MM.1S (cell line): ENCODE results near the gene LCP2.

Source experiments
- DNase-seq: peaks from one replicate; pipeline ENCODE4 v3.0.0-alpha.2; 2015
- H2AFZ ChIP-seq: fragments of 300-600 bp; sonication (generic); 2 replicates; pipeline ENCODE4 v1.6.0; 2016; ENCODE audit warnings: antibody characterized with exemption, low read length
- H3F3A ChIP-seq: fragments of 300-600 bp; sonication (generic); 2 replicates; pipeline ENCODE4 v1.6.1; 2016; ENCODE audit warnings: mild to moderate bottlenecking, antibody characterized with exemption, low read length, moderate library complexity, mixed read lengths; ENCODE audit not compliant: insufficient read depth
- H3K27ac ChIP-seq: fragments of 300-600 bp; sonication (generic); 2 replicates; pipeline ENCODE4 v1.5.1; 2016; ENCODE audit warnings: mild to moderate bottlenecking, low read length
- H3K27me3 ChIP-seq: fragments of 300-600 bp; sonication (generic); replicated peaks from 2 replicates; pipeline ENCODE4 v1.6.0; 2016; ENCODE audit warnings: low read length; ENCODE audit not compliant: insufficient read depth
- H3K36me3 ChIP-seq: fragments of 300-600 bp; sonication (generic); replicated peaks from 2 replicates; pipeline ENCODE4 v1.6.1; 2016; ENCODE audit warnings: mild to moderate bottlenecking, low read length, mixed read lengths; ENCODE audit not compliant: insufficient read depth
- H3K4me1 ChIP-seq: fragments of 300-600 bp; sonication (generic); 2 replicates; pipeline ENCODE4 v1.6.1; 2016; ENCODE audit warnings: low read length, mixed read lengths
- H3K4me2 ChIP-seq: fragments of 300-600 bp; sonication (generic); 2 replicates; pipeline ENCODE4 v1.6.0; 2016; ENCODE audit warnings: low read depth, low read length
- H3K4me3 ChIP-seq: fragments of 300-600 bp; sonication (generic); 2 replicates; pipeline ENCODE4 v1.5.1; 2016; ENCODE audit warnings: low read length, mixed read lengths
- H3K79me2 ChIP-seq: fragments of 300-600 bp; sonication (generic); 2 replicates; pipeline ENCODE4 v1.6.1; 2016; ENCODE audit warnings: mixed run types, low read length, mixed read lengths
- H3K9ac ChIP-seq: fragments of 300-600 bp; sonication (generic); 2 replicates; pipeline ENCODE4 v1.6.1; 2016; ENCODE audit warnings: low read length, mixed read lengths
- H3K9me2 ChIP-seq: fragments of 300-600 bp; sonication (generic); replicated peaks from 2 replicates; pipeline ENCODE4 v1.6.1; 2016; ENCODE audit warnings: mild to moderate bottlenecking, low read length, mixed read lengths; ENCODE audit not compliant: insufficient read depth
- H3K9me3 ChIP-seq: fragments of 300-600 bp; sonication (generic); replicated peaks from 2 replicates; pipeline ENCODE4 v1.6.1; 2016; ENCODE audit warnings: mild to moderate bottlenecking, low read length, mixed read lengths; ENCODE audit not compliant: insufficient read depth
- H4K20me1 ChIP-seq: fragments of 300-600 bp; sonication (generic); 2 replicates; pipeline ENCODE4 v1.6.1; 2016; ENCODE audit warnings: mild to moderate bottlenecking, low read length, moderate library complexity, mixed read lengths; ENCODE audit not compliant: insufficient read depth
- EZH2 ChIP-seq: fragments of 300-600 bp; sonication (generic); optimal IDR thresholded peaks from 2 replicates; pipeline ENCODE3; 2017; ENCODE audit warnings: low read depth, mild to moderate bottlenecking, antibody characterized with exemption, low read length, mixed read lengths
- EZH2phosphoT487 ChIP-seq: fragments of 300-600 bp; sonication (generic); IDR thresholded peaks from 2 replicates; pipeline ENCODE4 v1.6.1; 2018; ENCODE audit warnings: antibody characterized with exemption, low read length
- TF ChIP-seq, protein P1 (sequence below): fragments of 300-600 bp; sonication (generic); IDR thresholded peaks from 2 replicates; pipeline ENCODE4 v1.5.1; 2016; ENCODE audit warnings: antibody characterized with exemption, low read length, mixed read lengths

LCP2 gene

DNA sequence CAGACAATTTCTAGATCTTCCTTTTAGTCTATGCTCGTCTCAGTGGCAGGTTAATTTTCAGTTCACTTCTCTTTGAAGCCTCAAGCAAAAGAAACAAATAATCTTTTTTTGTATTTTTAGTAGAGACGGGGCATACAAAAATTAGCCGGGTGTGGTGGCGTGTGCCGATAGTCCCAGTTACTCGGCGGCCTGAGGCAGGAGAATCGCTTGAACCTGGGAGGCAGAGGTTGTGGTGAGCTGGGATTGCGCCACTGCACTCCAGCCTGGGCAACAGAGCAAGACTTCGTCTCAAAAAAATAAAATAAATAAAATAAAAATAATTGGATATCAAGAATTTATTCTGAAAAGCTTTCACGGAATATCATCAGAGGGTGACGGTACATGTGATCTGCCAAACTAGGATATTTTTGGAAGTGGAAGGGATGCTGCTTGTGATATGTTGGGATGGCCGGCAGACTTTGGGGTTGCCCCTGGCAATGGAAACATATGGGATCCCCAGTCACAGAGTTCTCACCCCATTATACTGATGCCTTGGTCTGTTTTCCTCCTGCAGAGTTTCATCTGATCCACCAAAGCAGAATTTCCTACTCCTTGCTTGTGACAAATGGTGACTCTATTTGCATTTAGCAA lies 7.6 kb upstream of the LCP2 start:
- H3K27ac ChIP-seq = no peak overlapping the region
- H4K20me1 ChIP-seq = no peaks in the 10 kb centered on the region
- H3K36me3 ChIP-seq = no peaks in the 10 kb centered on the region
- TF ChIP-seq EZH2phosphoT487 = no peak
- TF ChIP-seq, protein P1, sequence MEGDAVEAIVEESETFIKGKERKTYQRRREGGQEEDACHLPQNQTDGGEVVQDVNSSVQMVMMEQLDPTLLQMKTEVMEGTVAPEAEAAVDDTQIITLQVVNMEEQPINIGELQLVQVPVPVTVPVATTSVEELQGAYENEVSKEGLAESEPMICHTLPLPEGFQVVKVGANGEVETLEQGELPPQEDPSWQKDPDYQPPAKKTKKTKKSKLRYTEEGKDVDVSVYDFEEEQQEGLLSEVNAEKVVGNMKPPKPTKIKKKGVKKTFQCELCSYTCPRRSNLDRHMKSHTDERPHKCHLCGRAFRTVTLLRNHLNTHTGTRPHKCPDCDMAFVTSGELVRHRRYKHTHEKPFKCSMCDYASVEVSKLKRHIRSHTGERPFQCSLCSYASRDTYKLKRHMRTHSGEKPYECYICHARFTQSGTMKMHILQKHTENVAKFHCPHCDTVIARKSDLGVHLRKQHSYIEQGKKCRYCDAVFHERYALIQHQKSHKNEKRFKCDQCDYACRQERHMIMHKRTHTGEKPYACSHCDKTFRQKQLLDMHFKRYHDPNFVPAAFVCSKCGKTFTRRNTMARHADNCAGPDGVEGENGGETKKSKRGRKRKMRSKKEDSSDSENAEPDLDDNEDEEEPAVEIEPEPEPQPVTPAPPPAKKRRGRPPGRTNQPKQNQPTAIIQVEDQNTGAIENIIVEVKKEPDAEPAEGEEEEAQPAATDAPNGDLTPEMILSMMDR = no peak
- no peak for TF ChIP-seq EZH2
- H3K9me3 ChIP-seq = no peaks in the 10 kb centered on the region
- H3K4me1 ChIP-seq = peaks cover 19% of the 10 kb centered on the region
- H2AFZ ChIP-seq = no peak overlapping the region
- H3K4me2 ChIP-seq = no peak overlapping the region
- no peaks in the 10 kb centered on the region for H3K79me2 ChIP-seq
- no peak overlapping the region for H3K9ac ChIP-seq
- H3K4me3 ChIP-seq = no peak overlapping the region
- no peaks in the 10 kb centered on the region for H3K27me3 ChIP-seq
- H3F3A ChIP-seq = no peaks in the 10 kb centered on the region
- no peak for DNase-seq
- H3K9me2 ChIP-seq = no peaks in the 10 kb centered on the region

DNA sequence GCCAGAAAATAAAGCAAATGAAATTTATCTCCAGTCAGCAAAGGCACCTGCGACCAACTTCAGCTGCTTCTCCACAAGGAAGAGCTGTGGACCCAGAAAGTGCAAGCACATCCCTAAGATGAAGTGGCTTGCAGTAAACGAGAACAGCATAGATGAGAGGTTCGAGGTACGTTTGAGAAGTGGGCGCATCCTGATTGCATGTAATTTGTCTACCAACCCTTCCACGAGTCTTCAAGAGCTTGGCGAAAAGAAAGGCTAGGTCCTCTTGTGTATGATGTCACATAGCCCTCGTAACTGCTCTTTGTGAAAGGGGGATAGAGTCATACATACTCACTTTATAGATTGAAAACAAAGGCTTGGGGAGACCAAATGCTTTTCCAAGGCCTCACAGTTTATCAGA lies 6.0 kb upstream of the LCP2 start:
- no peaks in the 10 kb centered on the region for H3K9me3 ChIP-seq
- H3K4me1 ChIP-seq = peaks cover 23% of the 10 kb centered on the region
- H4K20me1 ChIP-seq = no peaks in the 10 kb centered on the region
- H3K27me3 ChIP-seq = no peaks in the 10 kb centered on the region
- no peaks in the 10 kb centered on the region for H3K36me3 ChIP-seq
- no peaks in the 10 kb centered on the region for H3F3A ChIP-seq
- no peaks in the 10 kb centered on the region for H3K9me2 ChIP-seq
- peak overlapping the region; percentile 7; the same call in 1 of the 2 replicates for H3K4me3 ChIP-seq
- H3K79me2 ChIP-seq = no peaks in the 10 kb centered on the region
- peak; percentile 23 for DNase-seq
- peak overlapping the region; percentile 23; the same call in 1 of the 2 replicates for H3K27ac ChIP-seq
- peak overlapping the region; percentile 41 for H2AFZ ChIP-seq
- no peak overlapping the region for H3K9ac ChIP-seq
- TF ChIP-seq EZH2phosphoT487 (no peak), EZH2 (no peak)
- TF ChIP-seq, protein P1 = no peak
- peak overlapping the region; percentile 35 for H3K4me2 ChIP-seq

DNA sequence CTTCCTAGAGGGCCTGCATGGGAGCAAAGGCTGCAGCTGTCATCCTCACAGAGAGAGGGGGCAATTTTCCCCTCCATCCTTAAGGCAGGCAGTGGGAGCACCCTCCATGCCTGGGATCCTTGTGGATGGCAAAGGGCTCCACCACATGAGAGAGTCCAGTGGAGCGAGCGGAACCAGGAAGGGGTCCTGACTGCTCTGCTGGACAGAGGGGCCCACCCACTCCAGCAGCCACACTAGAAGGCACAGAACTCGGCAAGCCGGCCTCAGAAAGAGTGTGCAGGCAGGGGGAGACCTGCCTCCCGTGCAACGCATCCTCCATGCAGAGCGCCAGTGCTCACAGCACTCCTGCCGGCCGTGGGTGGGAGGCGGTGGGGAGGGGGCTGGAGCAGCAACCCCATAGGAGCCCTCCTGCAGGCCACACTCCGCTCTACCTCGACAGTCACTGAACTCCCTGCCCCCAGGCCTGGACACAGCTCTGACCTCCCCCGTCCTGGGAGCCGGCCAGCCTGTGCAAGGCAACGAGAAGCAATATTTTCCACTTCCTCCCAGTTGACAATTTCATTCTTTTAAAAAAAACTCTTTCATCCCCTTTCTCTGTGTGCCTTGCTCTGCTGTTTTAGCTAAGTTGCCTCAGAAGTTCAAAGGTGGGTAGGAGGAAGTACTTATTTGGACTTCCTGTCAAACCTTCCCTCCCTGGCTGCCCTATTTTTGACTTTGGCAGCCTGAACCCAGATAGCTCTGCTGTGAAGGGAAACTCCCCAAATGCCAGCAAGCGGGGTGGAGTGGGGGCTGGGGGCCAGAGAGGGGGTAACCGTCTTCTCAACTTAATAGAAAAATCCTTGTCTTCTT lies 5.3 kb upstream of the LCP2 start:
- DNase-seq = peak; percentile 89
- H3K9ac ChIP-seq = no peak overlapping the region
- H3K9me2 ChIP-seq = no peaks in the 10 kb centered on the region
- H3K27ac ChIP-seq = peak overlapping the region; percentile 46; the same call in 1 of the 2 replicates
- no peaks in the 10 kb centered on the region for H3K27me3 ChIP-seq
- no peaks in the 10 kb centered on the region for H3K36me3 ChIP-seq
- peaks cover 29% of the 10 kb centered on the region for H3K4me1 ChIP-seq
- peak overlapping the region; percentile 35 for H3K4me2 ChIP-seq
- peak overlapping the region; percentile 7; the same call in 1 of the 2 replicates for H3K4me3 ChIP-seq
- peak overlapping the region; percentile 41 for H2AFZ ChIP-seq
- no peaks in the 10 kb centered on the region for H3F3A ChIP-seq
- peaks cover 5% of the 10 kb centered on the region for H3K79me2 ChIP-seq
- no peak for TF ChIP-seq EZH2phosphoT487
- TF ChIP-seq EZH2 = no peak
- TF ChIP-seq, protein P1 = no peak
- no peaks in the 10 kb centered on the region for H3K9me3 ChIP-seq
- H4K20me1 ChIP-seq = no peaks in the 10 kb centered on the region
